Stomach (tissue), 9 donors: Measurements from ENCODE around the gene CS. TPM values are rescaled to one million over a fixed set of nuclear protein-coding genes. Genes with fewer than 3 reads are reported as not detected.
"Not testable (repeated sequence)": the region's sequence is repeated elsewhere in the genome, so short reads cannot be mapped to it uniquely, and the experiment has no call there.

Experiments
- DNase-seq, 2 donors: peaks; one replicate each; pipeline versions ENCODE4 v3.0.0 to v3.0.0-alpha.2; 2013 to 2019
- H3K27ac ChIP-seq, 5 donors: fragments of 200-600 bp in 4 of 5; sonication (generic) in 4 of 5; one replicate each; pipeline ENCODE4 v1.5.1; 2013 to 2019; ENCODE audit warnings: mild to moderate bottlenecking in 1 of 5, moderate library complexity in 1 of 5
- H3K27me3 ChIP-seq, 3 donors: fragments of 200-600 bp; sonication (generic); one replicate each; pipeline ENCODE4 v1.5.1; 2017 to 2019; ENCODE audit warnings: mixed run types in 1 of 3
- H3K36me3 ChIP-seq, 4 donors: fragments of 200-600 bp; sonication (generic); 1 replicate in 3 of 4; 2 replicates in 1 of 4; pipeline ENCODE4 v1.5.1; 2016 to 2019
- H3K4me1 ChIP-seq, 4 donors: fragments of 200-600 bp; sonication (generic); one replicate each; pipeline ENCODE4 v1.5.1; 2016 to 2019
- H3K4me3 ChIP-seq, 4 donors: fragments of 200-600 bp; sonication (generic) in 3 of 4; one replicate each; pipeline ENCODE4 v1.5.1; 2016 to 2019; ENCODE audit warnings: mild to moderate bottlenecking in 1 of 4
- H3K9me3 ChIP-seq, 4 donors: fragments of 200-600 bp; sonication (generic); one replicate each; pipeline ENCODE4 v1.5.1; 2016 to 2019
- CTCF ChIP-seq, 7 experiments: fragments of 450-650 bp in 4 of 7; fragments of 200-600 bp in 3 of 7; sonication (generic) in 3 of 7; IDR thresholded peaks; one replicate each; pipeline ENCODE4 v1.5.1; 2016 to 2019; ENCODE audit warnings: antibody characterized with exemption in 7 of 7, control low read depth in 2 of 7, mild to moderate bottlenecking in 1 of 7
- EP300 ChIP-seq: sonication (generic); formaldehyde crosslinking; IDR thresholded peaks from one replicate; pipeline ENCODE4 v1.6.1; 2017; ENCODE audit warnings: antibody characterized with exemption
- POLR2A ChIP-seq, 4 donors: fragments of 450-650 bp; IDR thresholded peaks; one replicate each; pipeline ENCODE4 v1.6.1; 2016; ENCODE audit warnings: antibody characterized with exemption in 4 of 4, control low read depth in 2 of 4, mild to moderate bottlenecking in 1 of 4, moderate library complexity in 1 of 4
- POLR2AphosphoS5 ChIP-seq, 3 donors: sonication (generic); formaldehyde crosslinking; IDR thresholded peaks; one replicate each; pipeline ENCODE4 v1.6.1; 2016; ENCODE audit warnings: antibody characterized with exemption in 3 of 3
- WGBS, 5 donors: extraction: QIAGEN DNeasy Blood & Tissue Kit in 3 of 5; methylation state at CpG; one replicate each; pipeline versions ENCODE4 v1.1.5 to v1.1.7; 2013 to 2018; 5-methylcytosine and 5-hydroxymethylcytosine counted together
- intact Hi-C: fragments of 100-400 bp; cut with DNase I; formaldehyde crosslinking; loops from one replicate; pipeline ENCODE4 v1.15.1; 2023; ENCODE audit warnings: low total_unique reads
- polyA plus RNA-seq, 3 donors: library from polyadenylated mRNA; stranded (reverse); fragments of 200-250 nt; gene quantifications; one replicate each; pipeline ENCODE4 v1.2.3, GENCODE V29; 2013
- total RNA-seq, 5 donors: library from RNA; depleted of rRNA; stranded (reverse); fragments of >200 nt; gene quantifications; one replicate each; pipeline versions ENCODE4 v1.1.0 to v1.2.3, GENCODE V29; 2014 to 2016
- donor health status: healthy with polysubstance abuse.
- donor health status: Bipolar disorder and iron deficiency.
- donor health status: healthy.

CS gene
- total and polyA plus RNA-seq, 8 donors = 51.9 to 174 (median 114) TPM

DNA sequence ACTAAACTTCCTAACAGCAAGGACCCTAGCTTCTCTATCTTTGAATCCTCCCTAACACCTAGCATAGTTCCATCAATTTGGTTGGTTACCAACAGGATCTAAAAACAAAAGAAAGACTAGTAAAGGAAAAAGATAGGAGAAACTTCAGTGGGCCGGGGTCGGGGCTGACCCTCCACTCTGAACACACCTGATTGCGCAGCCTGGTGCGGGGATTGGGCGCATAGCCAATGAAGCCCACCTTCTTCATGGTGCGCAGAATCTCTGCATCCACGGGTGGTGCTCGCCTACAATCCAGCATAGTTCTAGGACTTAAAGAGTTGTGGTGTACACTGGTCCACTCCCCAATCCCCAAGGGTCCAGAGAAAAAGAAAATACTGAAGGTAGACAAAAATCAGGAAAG lies 26.0 kb upstream of the CS start:
- Histone ChIP-seq H3K27me3 (no peaks in the 10 kb centered on the region), H3K4me1 (no peaks in the 10 kb centered on the region), H3K9me3 (no peaks in the 10 kb centered on the region), H3K36me3 (peaks cover 54 to 77% (median 75%) of the 10 kb centered on the region in 4 donors), H3K27ac (no peak overlapping the region), H3K4me3 (no peak overlapping the region)
- WGBS, 5 donors = 94 to 98% (median 96%) methylated on average over 8 of the region's 8 CpGs
- TF ChIP-seq EP300 (no peak), POLR2AphosphoS5 (IDR thresholded peaks at IDR 0.05) (no peak), POLR2A (IDR thresholded peaks at IDR 0.05) (no peak), CTCF (IDR thresholded peaks at IDR 0.05) (no peak)
- intact Hi-C loops = no loop called here
- no peak for DNase-seq

DNA sequence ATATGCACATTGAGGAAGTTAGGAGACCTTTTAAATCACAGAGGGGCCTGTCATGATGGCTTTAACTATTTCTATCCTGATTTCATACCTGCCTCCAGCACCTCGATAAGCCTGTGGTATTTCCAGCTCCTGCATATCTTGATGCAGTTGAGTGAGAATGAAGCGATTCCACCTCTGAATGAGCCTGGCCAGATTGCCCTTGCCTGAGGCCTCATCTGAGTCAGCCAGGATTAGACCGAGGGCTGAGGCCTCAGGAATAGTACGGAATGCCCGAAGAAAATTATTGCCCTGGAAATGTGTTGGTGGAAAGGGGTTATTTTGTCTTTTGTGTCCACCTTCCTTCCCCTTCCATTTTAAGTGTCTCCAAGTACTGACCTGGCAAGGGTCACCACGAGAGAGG lies 24.1 kb upstream of the CS start:
- no peak overlapping the region for H3K4me3 ChIP-seq
- WGBS, 5 donors = 88 to 95% (median 92%) methylated on average over 6 of the region's 6 CpGs
- DNase-seq = no peak

GRCh38 chr12:56321610-56322009 lies 21.5 kb upstream of the CS start:
- H3K27ac ChIP-seq, intact Hi-C loops, H3K27me3 ChIP-seq, H3K4me3 ChIP-seq, DNase-seq, H3K9me3 ChIP-seq, H3K4me1 ChIP-seq: not testable (repeated sequence)
- 91 to 96% (median 95%) methylated on average over 8 of the region's 8 CpGs for WGBS, 5 donors
- peaks cover 53 to 89% (median 84%) of the 10 kb centered on the region in 4 donors for H3K36me3 ChIP-seq

More for the DNA sequence above, 24.1 kb upstream of the CS start:
- TF ChIP-seq POLR2A (IDR thresholded peaks at IDR 0.05) (no peak), POLR2AphosphoS5 (IDR thresholded peaks at IDR 0.05) (no peak), EP300 (no peak), CTCF (IDR thresholded peaks at IDR 0.05) (no peak)
- no peak overlapping the region for H3K27ac ChIP-seq
- peaks cover 64 to 96% (median 93%) of the 10 kb centered on the region in 4 donors for H3K36me3 ChIP-seq
- no peaks in the 10 kb centered on the region for H3K9me3 ChIP-seq
- H3K27me3 ChIP-seq = no peaks in the 10 kb centered on the region
- intact Hi-C loops = no loop called here
- H3K4me1 ChIP-seq = no peaks in the 10 kb centered on the region

DNA sequence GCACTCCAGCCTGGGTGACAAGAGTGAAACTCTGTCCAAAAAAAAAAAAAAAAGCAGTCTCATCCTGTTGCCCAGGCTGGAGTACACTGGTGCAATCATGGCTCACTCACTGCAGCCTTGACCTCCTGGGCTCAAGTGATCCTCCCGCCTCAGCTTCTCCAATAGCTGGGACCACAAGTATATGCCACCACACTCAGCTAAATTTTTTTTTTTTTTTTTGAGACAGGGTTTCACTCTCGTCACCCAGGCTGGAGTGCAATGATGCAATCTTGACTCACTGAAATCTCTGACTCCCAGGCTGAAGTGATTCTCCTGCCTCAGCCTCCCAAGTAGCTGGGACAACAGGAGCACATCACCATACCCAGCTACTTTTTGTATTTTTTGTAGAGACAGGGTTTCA lies 20.9 kb upstream of the CS start:
- H3K4me3 ChIP-seq = no peak overlapping the region
- TF ChIP-seq EP300 (no peak), POLR2A (IDR thresholded peaks at IDR 0.05) (no peak), CTCF (IDR thresholded peaks at IDR 0.05) (no peak), POLR2AphosphoS5 (IDR thresholded peaks at IDR 0.05) (no peak)
- no peaks in the 10 kb centered on the region for H3K9me3 ChIP-seq
- no peak overlapping the region for H3K27ac ChIP-seq
- peaks cover 6 to 10% (median 7%) of the 10 kb centered on the region in 4 donors for H3K4me1 ChIP-seq
- no peaks in the 10 kb centered on the region for H3K27me3 ChIP-seq
- H3K36me3 ChIP-seq = peaks cover 47 to 83% (median 78%) of the 10 kb centered on the region in 4 donors
- 84 to 100% (median 91%) methylated on average over 2 of the region's 2 CpGs for WGBS, 5 donors
- no peak for DNase-seq
- intact Hi-C loops = no loop called here

GRCh38 chr12:56317675-56318074 lies 17.5 kb upstream of the CS start:
- intact Hi-C loops = no loop called here
- no peak for TF ChIP-seq CTCF (IDR thresholded peaks at IDR 0.05)
- no peak for TF ChIP-seq POLR2A (IDR thresholded peaks at IDR 0.05)
- no peak for TF ChIP-seq POLR2AphosphoS5 (IDR thresholded peaks at IDR 0.05)
- TF ChIP-seq EP300 = no peak
- DNase-seq = no peak
- H3K27ac ChIP-seq = no peak overlapping the region
- H3K9me3 ChIP-seq = no peaks in the 10 kb centered on the region
- peaks cover 16 to 65% (median 62%) of the 10 kb centered on the region in 4 donors for H3K36me3 ChIP-seq
- peaks cover 15 to 26% (median 17%) of the 10 kb centered on the region in 4 donors for H3K4me1 ChIP-seq
- 90 to 97% (median 95%) methylated on average over 3 of the region's 3 CpGs for WGBS, 5 donors
- H3K27me3 ChIP-seq = no peaks in the 10 kb centered on the region
- no peak overlapping the region for H3K4me3 ChIP-seq
